HG03108 (cell line): ENCODE data around the gene NDUFAF7.
"Not testable (repeated sequence)": the region's sequence is repeated elsewhere in the genome, so short reads cannot be mapped to it uniquely, and the experiment has no call there.

Experiments
- ATAC-seq: cut with Tn5 transposase; IDR thresholded peaks from one replicate; pipeline ENCODE4 v1.9.1; 2021; ENCODE audit warnings: moderate library complexity; ENCODE audit not compliant: unreplicated experiment

The NDUFAF7 gene

GRCh38 chr2:37276291-37276690 lies 44.8 kb downstream of the NDUFAF7 start:
- ATAC-seq, result no peak

GRCh38 chr2:37281916-37282315 lies 50.5 kb downstream of the NDUFAF7 start:
- no peak for ATAC-seq

DNA sequence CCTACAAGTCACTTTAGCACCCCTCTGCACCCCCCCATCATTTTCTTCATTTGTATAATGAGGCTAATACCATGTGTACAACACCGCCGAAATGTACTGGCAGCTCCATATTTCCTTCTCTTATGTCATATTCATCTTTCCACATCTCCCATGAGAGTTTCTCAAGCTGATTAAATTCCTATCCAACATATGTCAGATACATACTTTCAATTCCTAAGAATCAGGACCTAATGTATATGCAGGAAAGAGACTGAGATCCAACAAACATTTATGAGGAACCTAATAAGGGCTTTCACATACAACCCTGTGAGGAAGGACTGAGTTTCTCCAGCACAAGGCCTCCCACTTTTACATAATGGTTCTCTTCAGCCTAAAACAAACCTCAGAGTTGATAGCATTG lies 51.3 kb downstream of the NDUFAF7 start:
- ATAC-seq, result no peak

- ATAC-seq, result no peak
Observed at GRCh38 chr2:37283207-37283606, 51.7 kb downstream of the NDUFAF7 start.

- ATAC-seq, result no peak
Observed at GRCh38 chr2:37284381-37284780, 52.9 kb downstream of the NDUFAF7 start.

GRCh38 chr2:37287966-37288365 lies 56.5 kb downstream of the NDUFAF7 start:
- ATAC-seq, result no peak

DNA sequence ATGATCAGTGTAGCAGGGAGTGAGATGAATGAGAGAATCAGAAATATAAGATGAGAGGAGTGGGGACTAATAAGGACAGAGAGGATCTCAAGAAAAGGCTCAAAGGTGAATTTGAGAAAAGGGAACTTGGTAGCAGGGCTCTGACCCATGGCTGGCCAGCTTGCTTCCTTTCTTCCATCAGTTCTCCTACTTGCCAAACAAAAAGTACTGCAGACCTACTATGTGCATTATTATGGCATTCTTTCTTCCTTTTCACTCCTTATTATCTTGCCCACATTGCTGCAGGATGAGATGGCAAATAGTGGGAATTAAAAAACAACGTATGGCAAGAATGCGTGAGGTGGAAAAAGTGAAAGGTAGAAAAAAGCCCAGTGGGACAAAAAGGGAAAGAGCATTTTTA lies 60.2 kb downstream of the NDUFAF7 start:
- no peak for ATAC-seq

- ATAC-seq, result not testable (repeated sequence)
Observed at GRCh38 chr2:37294858-37295257, 63.4 kb downstream of the NDUFAF7 start.

DNA sequence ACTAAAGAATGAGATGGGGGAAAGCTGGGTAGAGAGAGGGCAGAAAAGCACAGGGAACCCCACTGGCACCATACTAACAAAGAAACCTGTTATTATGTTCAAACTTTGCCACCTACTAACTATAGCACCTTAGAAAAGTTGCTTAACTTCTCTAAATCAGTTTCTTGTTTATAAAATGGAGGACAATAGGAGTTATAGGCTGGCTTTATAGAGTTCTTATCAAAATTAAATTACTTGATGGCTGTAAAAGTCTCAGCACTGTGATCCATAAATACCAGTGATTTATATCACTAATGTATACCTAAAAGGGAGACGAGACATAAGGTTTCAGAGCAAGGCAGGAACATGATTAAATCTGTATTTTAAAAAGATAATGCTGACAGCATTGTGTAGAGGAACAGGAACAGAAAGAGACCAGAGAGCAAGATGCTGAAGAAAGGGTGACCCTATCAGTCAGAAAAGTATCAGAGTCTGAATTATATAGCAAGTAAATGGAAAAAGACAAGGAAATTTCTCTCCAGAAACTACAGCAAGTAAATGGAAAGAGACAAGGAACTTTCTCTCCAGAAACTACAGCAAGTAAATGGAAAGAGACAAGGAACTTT lies 64.1 kb downstream of the NDUFAF7 start:
- no peak for ATAC-seq

DNA sequence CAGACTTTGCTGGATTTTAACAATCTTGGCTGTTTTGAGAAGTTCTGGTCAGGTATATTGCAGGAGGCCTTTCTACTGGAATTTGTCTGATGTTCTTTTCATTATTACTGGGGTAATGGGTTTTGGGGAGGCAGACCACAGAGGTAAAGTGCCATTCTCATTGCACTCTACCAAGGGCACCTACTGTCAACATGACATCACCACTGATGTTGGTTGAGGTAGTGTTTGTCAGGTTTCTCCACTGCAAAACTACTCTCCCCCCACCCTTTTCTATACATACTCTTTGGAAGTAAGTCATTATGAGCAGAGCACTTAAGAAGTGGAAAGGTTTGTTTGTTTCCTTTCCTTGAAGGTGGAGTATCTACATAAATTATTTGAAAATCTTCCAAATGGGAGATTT lies 66.2 kb downstream of the NDUFAF7 start:
- ATAC-seq, result no peak
